GM12891 (cell line): ENCODE data around the gene PDS5A.
"Not testable (repeated sequence)": the region's sequence is repeated elsewhere in the genome, so short reads cannot be mapped to it uniquely, and the experiment has no call there.

Source experiments
- PAX5 ChIP-seq: IDR thresholded peaks from 2 replicates; pipeline ENCODE4 v1.6.1; 2011; ENCODE audit warnings: low read length, moderate library complexity, mild to moderate bottlenecking; ENCODE audit not compliant: insufficient read depth, severe bottlenecking
- POLR2A ChIP-seq: IDR thresholded peaks from 2 replicates; pipeline ENCODE4 v1.6.1; 2011; ENCODE audit warnings: low read depth, low read length, control low read depth
- POLR2AphosphoS5 ChIP-seq: IDR thresholded peaks from 2 replicates; pipeline ENCODE4 v1.6.1; 2011; ENCODE audit warnings: low read depth, low read length, control low read depth
- POU2F2 ChIP-seq: IDR thresholded peaks from 2 replicates; pipeline ENCODE4 v1.6.1; 2011; ENCODE audit warnings: low read depth, mild to moderate bottlenecking, control low read depth, low read length, moderate library complexity
- SPI1 ChIP-seq: IDR thresholded peaks from 2 replicates; pipeline ENCODE4 v1.6.1; 2011; ENCODE audit warnings: low read depth, low read length, control low read depth
- TAF1 ChIP-seq: IDR thresholded peaks from 2 replicates; pipeline ENCODE4 v1.6.1; 2011; ENCODE audit warnings: low read depth, low read length, control low read depth

DNA sequence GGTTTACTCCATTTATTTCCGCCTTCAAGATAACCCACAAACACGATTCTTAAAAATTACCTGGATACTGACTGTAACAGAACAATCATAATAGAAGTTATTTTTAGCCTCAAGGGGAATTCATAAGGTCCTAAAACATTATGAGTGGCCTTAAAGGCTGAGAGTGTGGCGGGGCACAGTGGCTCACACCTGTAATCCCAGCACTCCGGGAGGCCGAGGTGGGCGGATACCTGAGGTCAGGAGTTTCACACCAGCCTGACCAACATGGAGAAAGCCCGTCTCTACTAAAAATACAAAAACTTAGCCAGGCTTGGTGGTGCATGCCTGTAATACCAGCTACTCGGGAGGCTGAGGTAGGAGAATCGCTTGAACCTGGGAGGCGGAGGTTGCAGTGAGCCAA, 33.5 kb downstream of the PDS5A start:
- TF ChIP-seq SPI1, POLR2A, POLR2AphosphoS5, TAF1, PAX5, POU2F2: not testable (repeated sequence)
